HL-60 (cell line): ENCODE results near the gene LRIG2.
A peak's percentile ranks its signal among the peaks of the same experiment; 100 is the strongest.
"Not testable (repeated sequence)": the region's sequence is repeated elsewhere in the genome, so short reads cannot be mapped to it uniquely, and the experiment has no call there.

Experiments
- DNase-seq, 2 experiments: peaks; one replicate each; pipeline ENCODE4 v3.0.0-alpha.2; 2010 to 2020; ENCODE audit warnings: low read depth in 1 of 2, low spot score in 1 of 2
- H3K27ac ChIP-seq: fragments of 250-450 bp; sonication (Bioruptor Pico); replicated peaks from 2 replicates; pipeline ENCODE4 v1.5.1; 2020; ENCODE audit warnings: mild to moderate bottlenecking, moderate library complexity
- H3K27me3 ChIP-seq: fragments of 250-450 bp; sonication (Bioruptor Pico); 2 replicates; pipeline ENCODE4 v1.5.1; 2021; ENCODE audit warnings: mild to moderate bottlenecking, moderate library complexity; ENCODE audit not compliant: insufficient read depth, poor library complexity, severe bottlenecking
- H3K4me3 ChIP-seq: replicated peaks from 2 replicates; pipeline ENCODE4 v1.5.1; 2011; ENCODE audit warnings: mild to moderate bottlenecking, control low read depth, low read length; ENCODE audit not compliant: insufficient read depth
- GABPA ChIP-seq: IDR thresholded peaks from 2 replicates; pipeline ENCODE4 v1.6.1; 2012; ENCODE audit warnings: low read depth
- POLR2AphosphoS5 ChIP-seq: IDR thresholded peaks from 2 replicates; pipeline ENCODE4 v1.6.1; 2012; ENCODE audit warnings: low read depth
- SPI1 ChIP-seq: IDR thresholded peaks from 2 replicates; pipeline ENCODE4 v1.6.1; 2012; ENCODE audit warnings: low read depth, mild to moderate bottlenecking, borderline replicate concordance
- TF ChIP-seq, protein P1 (sequence below): IDR thresholded peaks from 2 replicates; pipeline ENCODE4 v1.6.1; 2012; ENCODE audit warnings: low read depth; ENCODE audit not compliant: insufficient replicate concordance
- TF ChIP-seq, protein P2 (sequence below): IDR thresholded peaks from one replicate; pipeline ENCODE4 v1.5.1; 2011; ENCODE audit warnings: low read length, control low read depth, inconsistent platforms; ENCODE audit not compliant: insufficient read depth

LRIG2 gene

DNA sequence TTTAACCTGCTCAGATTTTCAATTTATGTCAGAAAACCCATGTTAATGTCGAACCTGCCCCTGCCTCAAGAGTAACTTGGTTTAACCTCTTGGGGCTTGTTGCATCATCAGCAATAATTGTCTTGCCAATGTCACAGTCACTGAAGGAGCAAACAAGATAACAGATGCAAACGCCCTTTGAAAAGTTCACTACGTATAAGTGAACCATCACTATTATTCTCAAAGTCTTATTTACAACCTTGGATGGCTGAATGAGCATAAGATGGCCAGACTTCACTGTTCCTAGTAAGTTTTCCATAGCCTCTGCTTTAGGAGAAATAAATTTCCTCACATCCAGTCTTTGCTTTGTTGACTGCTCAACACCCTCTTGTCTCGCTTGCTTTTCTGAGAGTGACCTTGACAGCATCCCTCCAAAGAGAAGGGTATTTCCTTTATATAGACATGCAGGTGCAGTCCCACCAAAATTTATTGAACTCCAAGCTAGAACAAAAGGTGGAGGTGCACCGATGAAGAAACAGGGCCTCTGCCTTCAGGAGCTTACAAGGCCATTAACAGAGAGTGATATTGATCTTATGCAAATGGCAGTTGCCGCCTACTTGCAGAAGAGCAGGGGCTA, 749 bp upstream of the LRIG2 start:
- peak overlapping the region; percentile 72 for H3K27ac ChIP-seq
- no peaks in the 10 kb centered on the region for H3K27me3 ChIP-seq
- DNase-seq, result no peak
- H3K4me3 ChIP-seq, result peak overlapping the region; percentile 95
- TF ChIP-seq GABPA (no peak), POLR2AphosphoS5 (no peak), SPI1 (no peak)
- TF ChIP-seq, protein P1, sequence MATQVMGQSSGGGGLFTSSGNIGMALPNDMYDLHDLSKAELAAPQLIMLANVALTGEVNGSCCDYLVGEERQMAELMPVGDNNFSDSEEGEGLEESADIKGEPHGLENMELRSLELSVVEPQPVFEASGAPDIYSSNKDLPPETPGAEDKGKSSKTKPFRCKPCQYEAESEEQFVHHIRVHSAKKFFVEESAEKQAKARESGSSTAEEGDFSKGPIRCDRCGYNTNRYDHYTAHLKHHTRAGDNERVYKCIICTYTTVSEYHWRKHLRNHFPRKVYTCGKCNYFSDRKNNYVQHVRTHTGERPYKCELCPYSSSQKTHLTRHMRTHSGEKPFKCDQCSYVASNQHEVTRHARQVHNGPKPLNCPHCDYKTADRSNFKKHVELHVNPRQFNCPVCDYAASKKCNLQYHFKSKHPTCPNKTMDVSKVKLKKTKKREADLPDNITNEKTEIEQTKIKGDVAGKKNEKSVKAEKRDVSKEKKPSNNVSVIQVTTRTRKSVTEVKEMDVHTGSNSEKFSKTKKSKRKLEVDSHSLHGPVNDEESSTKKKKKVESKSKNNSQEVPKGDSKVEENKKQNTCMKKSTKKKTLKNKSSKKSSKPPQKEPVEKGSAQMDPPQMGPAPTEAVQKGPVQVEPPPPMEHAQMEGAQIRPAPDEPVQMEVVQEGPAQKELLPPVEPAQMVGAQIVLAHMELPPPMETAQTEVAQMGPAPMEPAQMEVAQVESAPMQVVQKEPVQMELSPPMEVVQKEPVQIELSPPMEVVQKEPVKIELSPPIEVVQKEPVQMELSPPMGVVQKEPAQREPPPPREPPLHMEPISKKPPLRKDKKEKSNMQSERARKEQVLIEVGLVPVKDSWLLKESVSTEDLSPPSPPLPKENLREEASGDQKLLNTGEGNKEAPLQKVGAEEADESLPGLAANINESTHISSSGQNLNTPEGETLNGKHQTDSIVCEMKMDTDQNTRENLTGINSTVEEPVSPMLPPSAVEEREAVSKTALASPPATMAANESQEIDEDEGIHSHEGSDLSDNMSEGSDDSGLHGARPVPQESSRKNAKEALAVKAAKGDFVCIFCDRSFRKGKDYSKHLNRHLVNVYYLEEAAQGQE, result no peak
- TF ChIP-seq, protein P2, sequence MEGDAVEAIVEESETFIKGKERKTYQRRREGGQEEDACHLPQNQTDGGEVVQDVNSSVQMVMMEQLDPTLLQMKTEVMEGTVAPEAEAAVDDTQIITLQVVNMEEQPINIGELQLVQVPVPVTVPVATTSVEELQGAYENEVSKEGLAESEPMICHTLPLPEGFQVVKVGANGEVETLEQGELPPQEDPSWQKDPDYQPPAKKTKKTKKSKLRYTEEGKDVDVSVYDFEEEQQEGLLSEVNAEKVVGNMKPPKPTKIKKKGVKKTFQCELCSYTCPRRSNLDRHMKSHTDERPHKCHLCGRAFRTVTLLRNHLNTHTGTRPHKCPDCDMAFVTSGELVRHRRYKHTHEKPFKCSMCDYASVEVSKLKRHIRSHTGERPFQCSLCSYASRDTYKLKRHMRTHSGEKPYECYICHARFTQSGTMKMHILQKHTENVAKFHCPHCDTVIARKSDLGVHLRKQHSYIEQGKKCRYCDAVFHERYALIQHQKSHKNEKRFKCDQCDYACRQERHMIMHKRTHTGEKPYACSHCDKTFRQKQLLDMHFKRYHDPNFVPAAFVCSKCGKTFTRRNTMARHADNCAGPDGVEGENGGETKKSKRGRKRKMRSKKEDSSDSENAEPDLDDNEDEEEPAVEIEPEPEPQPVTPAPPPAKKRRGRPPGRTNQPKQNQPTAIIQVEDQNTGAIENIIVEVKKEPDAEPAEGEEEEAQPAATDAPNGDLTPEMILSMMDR, result no peak

DNA sequence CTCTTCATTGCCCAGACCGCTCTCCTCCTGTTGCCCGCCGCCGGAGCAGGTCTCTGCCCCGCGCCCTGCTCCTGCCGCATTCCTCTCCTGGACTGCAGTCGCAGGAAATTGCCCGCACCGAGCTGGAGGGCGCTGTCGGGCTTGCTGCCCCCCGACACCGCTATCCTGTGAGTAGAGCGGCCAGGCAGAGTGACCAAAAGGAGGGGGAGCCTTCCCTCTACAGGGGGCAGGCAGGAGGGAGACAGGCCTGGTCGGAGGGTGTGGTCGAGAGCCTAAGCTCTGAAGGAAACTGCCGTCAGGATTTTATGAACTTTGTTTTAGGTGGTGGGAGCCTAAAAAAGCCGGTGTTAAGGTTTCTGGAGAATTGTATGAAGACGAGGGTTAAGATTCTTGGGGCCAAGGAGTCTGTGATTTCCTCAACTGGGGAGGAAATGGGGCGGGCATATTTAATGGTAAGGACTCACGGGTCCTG, 517 bp downstream of the LRIG2 start:
- DNase-seq, result peak in 1 of 2 experiments; percentile 34
- Histone ChIP-seq H3K27ac (peak overlapping the region; percentile 72), H3K4me3 (peak overlapping the region; percentile 95)

DNA sequence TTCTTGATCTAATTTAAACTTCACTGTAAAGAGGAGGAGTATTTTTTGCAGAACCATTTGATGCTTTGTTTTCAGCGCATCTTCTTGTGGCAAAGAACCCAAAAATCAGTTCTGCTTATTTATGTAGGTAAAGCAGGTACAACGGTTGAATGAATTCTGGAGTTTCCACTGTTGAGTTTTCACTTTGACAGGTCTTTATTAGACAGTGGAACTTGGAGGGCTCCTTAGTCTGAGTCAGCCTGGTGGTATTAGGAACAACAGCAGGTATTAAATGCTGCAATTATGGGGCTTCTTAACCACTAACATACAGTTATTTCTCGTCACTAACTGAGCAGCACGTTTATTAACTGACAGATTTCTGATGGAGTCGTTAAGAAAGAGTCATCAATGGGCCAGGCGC, 1.2 kb downstream of the LRIG2 start:
- H3K4me3 ChIP-seq, result peak overlapping the region; percentile 95
- H3K27me3 ChIP-seq, result no peaks in the 10 kb centered on the region
- no peak overlapping the region for H3K27ac ChIP-seq
- TF ChIP-seq, protein P1, result no peak
- TF ChIP-seq, protein P2, result no peak
- no peak for TF ChIP-seq SPI1
- TF ChIP-seq GABPA, result no peak
- TF ChIP-seq POLR2AphosphoS5, result no peak
- DNase-seq, result no peak

More for the DNA sequence above, 517 bp downstream of the LRIG2 start:
- TF ChIP-seq, protein P1, result no peak
- TF ChIP-seq SPI1 (no peak), POLR2AphosphoS5 (no peak), GABPA (no peak)
- TF ChIP-seq, protein P2, result peak; percentile 22
- no peaks in the 10 kb centered on the region for H3K27me3 ChIP-seq

DNA sequence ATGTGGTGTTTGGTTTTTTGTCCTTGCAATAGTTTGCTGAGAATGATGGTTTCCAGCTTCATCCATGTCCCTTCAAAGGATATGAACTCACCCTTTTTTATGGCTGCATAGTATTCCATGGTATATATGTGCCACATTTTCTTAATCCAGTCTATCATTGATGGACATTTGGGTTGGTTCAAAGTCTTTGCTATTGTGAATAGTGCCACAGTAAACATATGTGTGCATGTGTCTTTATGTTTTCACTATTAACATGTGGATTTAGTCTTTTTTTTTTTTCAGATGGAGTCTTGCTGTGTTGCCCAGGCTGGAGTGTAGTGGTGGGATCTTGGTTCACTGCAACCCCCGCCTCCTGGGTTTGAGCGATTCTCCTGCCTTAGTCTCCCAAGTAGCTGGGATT, 5.0 kb downstream of the LRIG2 start:
- not testable (repeated sequence) for DNase-seq, H3K27ac ChIP-seq, H3K27me3 ChIP-seq, H3K4me3 ChIP-seq
